GM21825 (cell line): ENCODE measurements around the gene CADPS2.

Source experiments
- ATAC-seq: cut with Tn5 transposase; IDR thresholded peaks from one replicate; pipeline ENCODE4 v1.9.1; 2021; ENCODE audit warnings: mild to moderate bottlenecking, moderate library complexity; ENCODE audit not compliant: unreplicated experiment

CADPS2 gene

GRCh38 chr7:122316467-122317388, 569.5 kb downstream of the CADPS2 start:
- no peak for ATAC-seq

DNA sequence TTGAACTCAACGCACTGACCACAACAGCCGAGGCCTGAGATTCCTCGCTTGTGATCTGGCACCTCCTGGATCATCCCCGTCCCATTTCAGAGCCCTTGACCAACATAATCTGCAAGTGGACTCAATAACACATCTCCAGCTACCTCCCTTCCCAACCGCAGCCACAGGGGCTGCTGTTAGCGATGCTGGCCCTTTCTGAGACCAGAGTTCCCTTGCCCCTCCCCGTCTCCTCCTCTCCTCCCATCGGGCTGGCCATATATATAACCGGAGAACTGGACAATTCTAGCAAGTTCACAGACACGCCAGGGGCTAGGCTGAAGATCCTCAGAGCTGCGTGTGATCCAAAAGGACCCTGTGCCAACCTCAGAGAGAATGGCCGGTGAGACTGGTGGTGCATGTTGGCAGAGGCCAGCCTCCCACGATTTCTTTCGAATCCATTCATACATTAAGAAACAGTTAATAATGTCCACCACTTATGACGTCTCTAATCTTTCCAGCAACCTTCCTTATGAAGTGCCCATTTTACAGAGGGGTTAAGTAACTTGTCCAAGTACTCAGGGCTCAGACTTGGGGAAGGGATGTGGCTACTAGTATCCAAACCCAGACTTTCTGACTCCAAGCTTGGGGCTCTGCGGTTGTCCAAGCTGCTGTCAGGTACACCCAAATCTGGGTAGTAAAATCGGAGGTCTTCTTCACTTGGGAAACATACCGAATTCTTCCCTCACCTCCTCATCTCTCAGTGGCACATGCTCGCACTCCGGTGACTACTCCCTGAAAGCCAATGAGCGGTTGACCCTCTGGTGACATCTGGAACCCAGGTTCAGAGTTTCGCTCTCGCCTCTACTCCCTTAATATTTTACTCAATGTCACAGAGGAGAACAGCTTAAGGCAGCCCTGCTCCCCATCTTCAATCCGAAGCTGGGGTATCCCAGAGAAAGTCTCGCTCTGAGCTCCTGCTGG, 570.5 kb downstream of the CADPS2 start:
- ATAC-seq: no peak

DNA sequence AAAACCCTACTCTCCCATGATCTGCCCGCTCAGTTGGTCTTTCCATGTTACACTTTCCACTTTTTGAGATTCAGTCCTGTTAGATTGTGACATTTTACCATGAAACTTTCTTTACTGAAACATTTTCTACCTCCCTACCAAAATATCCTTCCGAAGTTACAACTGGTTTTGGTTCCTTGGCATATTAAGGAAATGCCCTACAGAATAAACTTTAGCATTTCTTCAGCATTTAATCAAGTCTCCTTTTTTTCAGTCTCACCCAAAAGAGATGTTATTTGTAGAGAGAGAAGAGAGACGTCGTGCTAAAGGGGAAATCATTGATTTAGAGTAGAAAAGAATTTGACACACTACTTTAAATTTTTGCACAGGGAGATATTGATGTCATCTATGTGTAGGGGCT, 572.0 kb downstream of the CADPS2 start:
- no peak for ATAC-seq

DNA sequence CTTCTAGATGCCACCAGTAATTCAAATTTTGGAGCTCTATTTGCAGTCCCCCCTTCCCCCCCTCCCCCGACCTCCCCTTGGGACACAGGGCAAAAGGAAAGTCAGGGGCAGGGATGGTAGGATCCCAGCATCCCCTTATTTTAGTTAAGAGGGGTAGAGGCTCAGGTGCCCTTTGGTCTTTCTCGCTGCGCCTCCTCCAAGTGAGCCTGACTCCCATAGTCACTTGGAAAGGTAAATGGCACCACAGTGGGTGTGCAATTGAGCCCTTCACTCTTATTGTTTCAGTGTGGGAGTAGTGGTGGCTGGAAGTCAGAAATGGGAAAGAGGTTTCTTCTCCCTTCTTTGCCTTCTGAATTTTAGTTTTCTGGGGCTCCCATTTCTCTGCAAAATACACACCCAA, 573.5 kb downstream of the CADPS2 start:
- no peak for ATAC-seq

DNA sequence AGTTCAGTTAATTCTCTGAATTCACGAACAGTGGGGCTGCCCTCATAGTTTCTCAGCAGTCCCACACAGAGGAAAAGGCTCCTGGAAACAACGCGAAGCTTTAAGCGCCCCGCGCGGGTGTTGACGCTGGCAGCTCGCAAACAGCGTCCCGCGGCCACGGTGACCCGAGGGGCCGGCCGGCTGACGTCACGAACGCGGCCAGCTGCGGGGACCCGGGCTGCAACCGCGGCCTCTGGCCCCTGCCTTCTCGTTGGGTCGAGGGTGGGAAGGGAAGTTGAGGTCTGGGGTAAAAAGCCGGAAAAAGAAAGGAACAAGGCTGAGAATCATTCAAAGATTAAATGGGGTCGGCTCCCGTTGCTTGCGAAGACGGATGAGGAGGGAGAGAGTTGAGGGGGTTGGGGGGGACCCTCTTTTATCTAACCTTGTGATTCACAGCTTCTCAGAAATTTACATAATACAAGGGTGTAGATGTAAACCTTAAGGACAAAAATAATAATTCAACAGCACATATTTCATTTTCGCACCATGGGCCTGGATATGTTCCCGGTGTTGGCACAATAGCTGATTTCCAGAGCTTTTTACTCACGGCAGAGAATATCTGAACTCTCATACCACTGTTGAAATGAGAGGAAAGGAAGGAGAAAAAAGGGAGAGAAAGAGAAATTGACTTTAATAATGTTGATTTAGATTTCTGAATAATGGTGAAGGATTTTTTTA, 574.4 kb downstream of the CADPS2 start:
- ATAC-seq: no peak

- ATAC-seq: no peak
These were observed 575.1 kb downstream of the CADPS2 start for GRCh38 chr7:122311050-122311700.

GRCh38 chr7:122310119-122311021, 575.9 kb downstream of the CADPS2 start:
- ATAC-seq: no peak

DNA sequence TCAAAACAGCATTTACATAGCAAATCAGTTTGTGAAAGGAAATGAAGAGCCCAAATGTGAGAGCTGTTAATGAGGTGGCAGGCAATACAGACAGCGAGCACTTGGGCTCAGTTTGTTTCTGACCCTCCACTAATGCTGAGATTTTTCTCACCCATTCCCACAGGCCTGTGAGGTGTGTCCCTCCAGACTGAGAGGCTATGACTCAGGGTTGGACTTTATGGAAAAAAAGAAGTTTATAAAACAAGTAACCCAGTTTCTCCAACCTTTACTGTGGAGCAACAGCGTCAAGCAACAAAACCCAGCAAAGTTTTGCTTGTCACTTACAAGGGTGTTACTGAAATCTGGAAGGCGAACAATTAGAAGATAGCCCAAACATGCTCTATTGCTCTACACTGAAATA, 576.8 kb downstream of the CADPS2 start:
- ATAC-seq: no peak

GRCh38 chr7:122307228-122307621, 579.0 kb downstream of the CADPS2 start:
- ATAC-seq: no peak

DNA sequence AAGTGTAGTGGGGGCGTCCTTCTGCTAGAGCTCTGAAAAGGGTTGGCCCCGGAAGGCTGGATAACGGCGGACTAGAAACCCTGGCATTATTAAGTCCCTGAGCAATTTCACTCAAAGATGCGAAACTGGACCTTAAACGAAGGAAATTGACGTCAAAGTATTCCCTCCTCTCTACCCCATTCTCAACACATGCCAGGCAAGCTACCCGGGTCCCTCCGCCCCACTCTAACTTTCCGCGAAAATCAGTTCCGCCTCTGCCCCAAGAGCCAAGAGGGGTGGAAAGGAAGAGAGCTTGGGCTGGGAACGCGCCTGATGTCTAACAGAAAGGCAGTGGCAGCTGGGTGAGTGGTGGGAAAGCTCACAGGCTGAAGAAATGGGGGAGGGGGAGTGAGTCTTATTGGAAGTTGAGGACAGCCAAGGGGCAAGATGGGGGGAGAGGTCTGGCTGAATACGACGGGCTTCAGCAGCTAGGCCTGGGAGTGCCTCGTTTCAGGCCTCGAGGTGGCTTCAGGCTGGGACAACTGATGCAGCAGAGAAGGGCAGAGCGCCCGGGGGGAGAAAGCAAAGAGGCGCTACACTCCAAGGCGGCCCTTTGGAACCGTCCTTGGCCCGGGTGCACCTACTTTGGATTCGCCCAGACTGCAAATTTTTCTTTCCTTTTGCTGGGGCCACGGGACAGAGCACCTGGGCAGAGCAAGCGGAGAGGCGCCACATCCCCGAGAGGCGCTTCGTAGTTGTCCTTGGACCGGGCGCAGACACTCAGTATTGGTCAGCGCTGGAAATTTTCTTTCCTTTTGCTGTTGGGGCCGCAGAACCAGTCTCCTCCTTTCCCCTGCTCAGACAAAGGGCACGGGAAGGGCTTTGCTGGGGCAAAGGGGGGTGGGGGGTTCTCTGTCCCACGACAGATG, 579.7 kb downstream of the CADPS2 start:
- ATAC-seq: no peak

- no peak for ATAC-seq
These were observed 580.6 kb downstream of the CADPS2 start for GRCh38 chr7:122305475-122306319.

DNA sequence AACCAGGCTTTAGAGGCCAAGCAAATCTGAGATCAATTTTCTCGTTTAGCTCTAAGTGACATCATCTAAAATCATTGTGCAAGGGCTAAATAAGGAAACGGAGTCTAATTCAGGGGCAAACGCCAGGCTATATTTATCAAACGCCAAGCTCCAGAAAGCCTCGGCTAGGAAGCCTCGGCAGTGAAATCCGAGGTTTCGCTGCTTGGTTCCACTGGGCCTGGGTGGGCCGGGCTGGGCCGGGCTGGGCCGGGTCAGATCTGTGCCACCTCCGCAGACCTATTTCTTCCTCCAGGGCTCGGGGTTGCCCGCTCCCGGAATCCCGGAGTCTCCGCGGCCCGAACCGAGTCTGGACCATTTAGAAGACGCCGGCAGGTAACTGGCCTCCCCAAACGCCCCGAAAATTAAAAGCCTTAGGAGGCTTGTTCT, 581.3 kb downstream of the CADPS2 start:
- no peak for ATAC-seq

- ATAC-seq: no peak
These were observed 581.8 kb downstream of the CADPS2 start, which contains the start of gene FEZF1 for GRCh38 chr7:122304319-122304975. FEZF1 (minus strand) TSS chr7:122304750; CDS start chr7:122304437, 313 bp downstream.

GRCh38 chr7:122303531-122304318, 582.5 kb downstream of the CADPS2 start:
- no peak for ATAC-seq

- ATAC-seq: no peak
These were observed 583.3 kb downstream of the CADPS2 start for GRCh38 chr7:122302761-122303530.
